HepG2 (cell line): Measurements from ENCODE around the gene ALMS1. TPM values are rescaled to one million over a fixed set of nuclear protein-coding genes. Genes with fewer than 3 reads are reported as not detected.
A peak's percentile ranks its signal among the peaks of the same experiment; 100 is the strongest.
"Not testable (repeated sequence)": the region's sequence is repeated elsewhere in the genome, so short reads cannot be mapped to it uniquely, and the experiment has no call there.

Experiments used
- ATAC-seq: fragments of 200-7000 bp; cut with Tn5 transposase; 3 replicates; pipeline ENCODE4 v1.9.1; 2020; ENCODE audit warnings: mild to moderate bottlenecking, moderate library complexity
- BruUV-seq: library from RNA; stranded (reverse); fragments of 400-500 nt; replicated peaks from 2 replicates; lab custom pipeline; 2021; lab: Mats Ljungman, UMichigan
- CTCF ChIA-PET: fragments of 300-600 bp; formaldehyde crosslinking; extraction: SDS; loops from one replicate; lab custom pipeline; 2021; ENCODE audit warnings: low total read pairs, inconsistent platforms, low intra/inter-chr PET ratio; lab: Yijun Ruan, JAX
- POLR2A ChIA-PET: fragments of 350-600 bp; sonication (Branson Sonifier 250); formaldehyde crosslinking; loops from one replicate; lab custom pipeline; 2020; ENCODE audit warnings: antibody characterized with exemption, inconsistent platforms; lab: Yijun Ruan, JAX
- DNase-seq: peaks from one replicate; pipeline ENCODE4 v3.0.0-alpha.2; 2015; ENCODE audit warnings: low spot score
- FAIRE-seq: peaks from 3 replicates; lab custom pipeline; 2011; peaks lifted over from hg19 to GRCh38; lab: Jason Lieb, UNC
- H2AFZ ChIP-seq: one replicate; pipeline ENCODE4 v1.6.1; 2011; ENCODE audit warnings: low read length, inconsistent platforms
- H3K27ac ChIP-seq: fragments of 300-600 bp; 3 replicates; pipeline ENCODE4 v1.8.0; 2011; ENCODE audit warnings: mixed run types, mild to moderate bottlenecking, mixed read lengths, low read length, inconsistent platforms; ENCODE audit not compliant: insufficient read depth; ENCODE audit errors: extremely low read length
- H3K27me3 ChIP-seq, 2 experiments: fragments of 200-600 bp in 1 of 2; 2 replicates in 1 of 2; 3 replicates in 1 of 2; pipeline versions ENCODE4 v1.6.0 to v1.8.0; 2011; ENCODE audit warnings: low read length in 2 of 2, mild to moderate bottlenecking in 2 of 2, moderate library complexity in 2 of 2, inconsistent platforms in 1 of 2; ENCODE audit not compliant: insufficient read depth in 2 of 2, control insufficient read depth in 1 of 2
- H3K36me3 ChIP-seq, 2 experiments: fragments of 200-600 bp in 1 of 2; replicated peaks in 1 of 2; 2 replicates in 1 of 2; 3 replicates in 1 of 2; pipeline versions ENCODE4 v1.5.1 to v1.8.0; 2011; ENCODE audit warnings: low read length in 2 of 2, inconsistent platforms in 1 of 2; ENCODE audit not compliant: insufficient read depth in 2 of 2, control insufficient read depth in 1 of 2
- H3K4me1 ChIP-seq: 2 replicates; pipeline ENCODE4 v1.5.1; 2012; ENCODE audit warnings: low read length, inconsistent platforms; ENCODE audit not compliant: insufficient read depth
- H3K4me2 ChIP-seq: 2 replicates; pipeline ENCODE4 v1.6.0; 2011; ENCODE audit warnings: low read depth, low read length, inconsistent platforms
- H3K4me3 ChIP-seq, 3 experiments: fragments of 200-600 bp in 1 of 3; sonication (generic), shearing (Covaris generic) in 1 of 3; replicated peaks in 1 of 3; 2 replicates each; pipeline ENCODE4 v1.5.1; 2011 to 2016; ENCODE audit warnings: low read length in 3 of 3, inconsistent platforms in 2 of 3, low read depth in 2 of 3, mild to moderate bottlenecking in 2 of 3, control low read depth in 1 of 3, mixed read lengths in 1 of 3; ENCODE audit not compliant: insufficient read depth in 1 of 3
- H3K79me2 ChIP-seq: one replicate; pipeline ENCODE4 v1.6.1; 2011; ENCODE audit warnings: low read length, inconsistent platforms; ENCODE audit not compliant: insufficient read depth
- H3K9ac ChIP-seq: 2 replicates; pipeline ENCODE4 v1.6.0; 2011; ENCODE audit warnings: mild to moderate bottlenecking, low read depth, low read length, inconsistent platforms; ENCODE audit not compliant: insufficient read depth
- H3K9me3 ChIP-seq: 2 replicates; pipeline ENCODE4 v1.5.1; 2012; ENCODE audit warnings: mild to moderate bottlenecking, low read length
- H4K20me1 ChIP-seq: 2 replicates; pipeline ENCODE4 v1.6.0; 2011; ENCODE audit warnings: inconsistent platforms, mild to moderate bottlenecking, low read length, moderate library complexity; ENCODE audit not compliant: insufficient read depth
- ARID5B ChIP-seq: IDR thresholded peaks from 2 replicates; pipeline ENCODE4 v1.4.0; 2020; ENCODE audit warnings: mild to moderate bottlenecking, missing genetic modification reagents
- CTCF ChIP-seq: sonication (generic); formaldehyde crosslinking; IDR thresholded peaks from 2 replicates; pipeline ENCODE4 v1.5.0; 2020; ENCODE audit warnings: mild to moderate bottlenecking, missing genetic modification reagents, moderate library complexity
- FOXA1 ChIP-seq, 2 experiments: fragments of 450-650 bp in 1 of 2; sonication (generic) in 1 of 2; formaldehyde crosslinking in 1 of 2; IDR thresholded peaks; 2 replicates each; pipeline versions ENCODE4 v1.4.0 to v1.6.1; 2016 to 2020; ENCODE audit warnings: missing genetic modification reagents in 1 of 2
- FOXA3 ChIP-seq: IDR thresholded peaks from 2 replicates; pipeline ENCODE4 v1.6.1; 2016; ENCODE audit warnings: missing genetic modification reagents, missing compliant biosample characterization
- HOXA3 ChIP-seq: sonication (generic); formaldehyde crosslinking; IDR thresholded peaks from 2 replicates; pipeline ENCODE4 v1.5.0; 2020; ENCODE audit warnings: missing genetic modification reagents
- NRL ChIP-seq: sonication (generic); formaldehyde crosslinking; IDR thresholded peaks from 2 replicates; pipeline ENCODE4 v1.5.0; 2020; ENCODE audit warnings: missing genetic modification reagents, mild to moderate bottlenecking, moderate library complexity, borderline replicate concordance
- RAD21 ChIP-seq: fragments of 450-650 bp; formaldehyde crosslinking; IDR thresholded peaks from 2 replicates; pipeline ENCODE4 v1.5.0; 2020; ENCODE audit warnings: mild to moderate bottlenecking
- STAG1 ChIP-seq: sonication (generic); formaldehyde crosslinking; IDR thresholded peaks from 2 replicates; pipeline ENCODE4 v1.4.0; 2020; ENCODE audit warnings: missing genetic modification reagents
- ZNF280B ChIP-seq: sonication (generic); formaldehyde crosslinking; IDR thresholded peaks from 2 replicates; pipeline ENCODE4 v1.5.0; 2020; ENCODE audit warnings: missing genetic modification reagents, mild to moderate bottlenecking, borderline replicate concordance
- ZNF687 ChIP-seq: sonication (generic); formaldehyde crosslinking; IDR thresholded peaks from 2 replicates; pipeline ENCODE4 v1.5.1; 2020; ENCODE audit warnings: mild to moderate bottlenecking, missing genetic modification reagents, moderate library complexity
- ZNF766 ChIP-seq: sonication (generic); formaldehyde crosslinking; IDR thresholded peaks from 2 replicates; pipeline ENCODE4 v1.5.0; 2020; ENCODE audit warnings: missing genetic modification reagents, borderline replicate concordance
- ZNF768 ChIP-seq: sonication (generic); formaldehyde crosslinking; IDR thresholded peaks from 2 replicates; pipeline ENCODE4 v1.4.0; 2020; ENCODE audit warnings: missing genetic modification reagents
- WGBS: methylation state at CpG from one replicate; pipeline ENCODE4 v1.1.6; 2017; ENCODE audit warnings: low lambda C conversion rate; 5-methylcytosine and 5-hydroxymethylcytosine counted together
- in situ Hi-C: cut with HindIII; loops from 2 replicates; pipeline ENCODE4 v1.10.0; 2017; ENCODE audit warnings: low pct_unique_long_range_greater_than_20kb; ENCODE audit not compliant: extremely low pct_ligation_motif_present
- intact Hi-C: fragments of 100-400 bp; cut with micrococcal nuclease; formaldehyde crosslinking; loops from one replicate; pipeline ENCODE4 v1.10.0; 2022; ENCODE audit not compliant: unreplicated experiment
- polyA plus RNA-seq, 8 experiments: library from polyadenylated mRNA; depleted of rRNA in 3 of 8; stranded (reverse) in 7 of 8; unstranded in 1 of 8; fragments of >200 nt; fragmentation: Illumina TruSeq in 4 of 8; extraction: Trizol in 4 of 8; gene quantifications; 2 replicates each; pipeline versions ENCODE4 v1.2.1 to v1.2.3, GENCODE V29; 2011 to 2016; ENCODE audit warnings: low read depth in 4 of 8, missing spikeins in 1 of 8, mixed read lengths in 1 of 8; ENCODE audit not compliant: insufficient read depth in 1 of 8
- total RNA-seq, 5 experiments: library from RNA; depleted of rRNA; stranded (reverse); fragments of >200 nt; fragmentation: Illumina TruSeq; extraction: Trizol; gene quantifications; 2 replicates each; pipeline ENCODE4 v1.2.3, GENCODE V29; 2016; ENCODE audit warnings: low read depth in 1 of 5

Gene ALMS1
- total and polyA plus RNA-seq, 2 of the 13 experiments (the other 11 are each of a cell fraction or from before 2014, with no cell fraction given), result 12.9 to 21.2 TPM

DNA sequence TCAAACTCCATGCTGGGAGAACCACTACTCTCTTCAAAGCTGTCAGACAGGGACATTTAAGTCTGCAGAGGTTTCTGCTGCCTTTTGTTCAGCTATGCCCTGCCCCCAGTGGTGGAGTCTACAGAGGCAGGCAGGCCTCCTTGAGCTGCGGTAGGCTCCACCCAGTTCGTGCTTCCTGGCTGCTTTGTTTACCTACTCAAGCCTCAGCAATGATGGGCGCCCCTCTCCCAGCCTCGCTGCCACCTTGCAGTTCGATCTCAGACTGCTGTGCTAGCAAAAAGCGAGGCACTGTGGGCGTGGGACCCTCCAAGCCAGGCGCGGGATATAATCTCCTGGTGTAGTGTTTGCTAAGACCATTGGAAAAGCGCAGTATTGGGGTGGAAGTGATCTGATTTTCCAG lies 262.1 kb downstream of the ALMS1 start:
- POLR2A ChIA-PET, result not testable (repeated sequence)
- 51% methylated on average over 10 of the region's 10 CpGs for WGBS

More for the DNA sequence above, 262.1 kb downstream of the ALMS1 start:
- FAIRE-seq; H3K9me3 ChIP-seq; H4K20me1 ChIP-seq; H3K4me2 ChIP-seq; TF ChIP-seq FOXA1 (IDR thresholded peaks at IDR 0.05): not testable (repeated sequence)
- peak; percentile 39; the same call in 1 of the 2 replicates for TF ChIP-seq ZNF280B
- TF ChIP-seq RAD21 (CRISPR knock-in tag), result peak; percentile 30; the same call in 1 of the 2 replicates
- 0 out of 2 replicates have a peak, but pooled peaks have one; percentile 55 for TF ChIP-seq NRL
- peak; percentile 68 for TF ChIP-seq FOXA1 (CRISPR knock-in tag; IDR thresholded peaks at IDR 0.05)
- peak; percentile 18; the same call in 1 of the 2 replicates for TF ChIP-seq HOXA3
- TF ChIP-seq ZNF768 (CRISPR knock-in tag), result 0 out of 2 replicates have a peak, but pooled peaks have one; percentile 25
- 0 out of 2 replicates have a peak, but pooled peaks have one; percentile 16 for TF ChIP-seq ZNF687 (CRISPR knock-in tag)
- TF ChIP-seq FOXA3, result peak; percentile 66
- peak; percentile 37 for TF ChIP-seq CTCF (CRISPR knock-in tag)
- TF ChIP-seq ARID5B (CRISPR knock-in tag), result 0 out of 2 replicates have a peak, but pooled peaks have one; percentile 17
- TF ChIP-seq ZNF766 (CRISPR knock-in tag), result peak; percentile 90; the same call in 1 of the 2 replicates
- 0 out of 2 replicates have a peak, but pooled peaks have one; percentile 21 for TF ChIP-seq STAG1
- TF ChIP-seq, all 625 proteins: peak for 12; not testable (repeated sequence) for 613
- H3K36me3 ChIP-seq, H3K27me3 ChIP-seq, BruUV-seq, H3K4me3 ChIP-seq, H3K9ac ChIP-seq, CTCF ChIA-PET, in situ Hi-C loops, H3K79me2 ChIP-seq, ATAC-seq, H3K27ac ChIP-seq, intact Hi-C loops, DNase-seq, H2AFZ ChIP-seq: not testable (repeated sequence)
- peaks cover 15% of the 10 kb centered on the region for H3K4me1 ChIP-seq
